ENCODE measurements around the gene RPS25. TPM values are rescaled to one million over a fixed set of nuclear protein-coding genes. Genes with fewer than 3 reads are reported as not detected.
"Not testable (repeated sequence)": the region's sequence is repeated elsewhere in the genome, so short reads cannot be mapped to it uniquely, and the experiment has no call there.

The RPS25 gene
- total and polyA plus RNA-seq, 2 donors from 2014 or later, result 852 to 1,047 TPM

DNA sequence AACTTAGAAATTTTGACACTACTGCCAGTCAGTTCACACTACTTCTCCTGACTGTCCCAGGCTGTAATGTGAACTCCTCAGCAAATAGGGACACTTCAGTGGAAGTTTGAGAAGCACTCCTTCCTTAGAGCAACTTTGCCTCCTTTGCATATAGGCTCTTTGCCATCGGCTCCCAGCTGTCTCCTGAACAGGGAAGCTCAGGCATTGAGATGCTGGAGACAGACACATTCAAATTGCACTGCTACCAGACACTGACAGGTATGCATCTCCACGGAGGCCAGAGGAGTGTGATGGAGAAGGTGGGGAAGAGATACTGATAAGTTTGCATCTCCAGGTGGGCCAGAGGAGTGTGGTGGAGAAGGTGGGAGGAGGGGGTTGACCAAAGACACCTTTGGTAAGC lies 1.9 kb upstream of the RPS25 start:
- Histone ChIP-seq H3K27ac (ENCODE audit: low read depth in 2 of 2, low read length in 2 of 2) (no peak overlapping the region), H3K4me3 (ENCODE audit: low read length in 3 of 3) (peak overlapping the region; percentile 1 to 84 (median 56)), H3K9me3 (ENCODE audit: control insufficient read depth in 2 of 3, insufficient read depth in 1 of 3, low read length in 3 of 3) (no peaks in the 10 kb centered on the region), H3K27me3 (ENCODE audit: control insufficient read depth, insufficient read depth, low read length) (no peaks in the 10 kb centered on the region), H3K9ac (ENCODE audit: low read length in 3 of 3) (peak overlapping the region in 1 of 3 donors; percentile 80), H3K4me1 (ENCODE audit: control insufficient read depth in 2 of 3, insufficient read depth in 2 of 3, low read depth in 1 of 3, low read length in 3 of 3) (peaks cover 0 to 38% (median 37%) of the 10 kb centered on the region in 3 donors), H3K36me3 (ENCODE audit: control insufficient read depth in 2 of 3, insufficient read depth in 3 of 3, low read length in 3 of 3) (peaks cover 9 to 42% (median 22%) of the 10 kb centered on the region in 3 donors)
- FAIRE-seq, result no peak
- TF ChIP-seq, protein P1, sequence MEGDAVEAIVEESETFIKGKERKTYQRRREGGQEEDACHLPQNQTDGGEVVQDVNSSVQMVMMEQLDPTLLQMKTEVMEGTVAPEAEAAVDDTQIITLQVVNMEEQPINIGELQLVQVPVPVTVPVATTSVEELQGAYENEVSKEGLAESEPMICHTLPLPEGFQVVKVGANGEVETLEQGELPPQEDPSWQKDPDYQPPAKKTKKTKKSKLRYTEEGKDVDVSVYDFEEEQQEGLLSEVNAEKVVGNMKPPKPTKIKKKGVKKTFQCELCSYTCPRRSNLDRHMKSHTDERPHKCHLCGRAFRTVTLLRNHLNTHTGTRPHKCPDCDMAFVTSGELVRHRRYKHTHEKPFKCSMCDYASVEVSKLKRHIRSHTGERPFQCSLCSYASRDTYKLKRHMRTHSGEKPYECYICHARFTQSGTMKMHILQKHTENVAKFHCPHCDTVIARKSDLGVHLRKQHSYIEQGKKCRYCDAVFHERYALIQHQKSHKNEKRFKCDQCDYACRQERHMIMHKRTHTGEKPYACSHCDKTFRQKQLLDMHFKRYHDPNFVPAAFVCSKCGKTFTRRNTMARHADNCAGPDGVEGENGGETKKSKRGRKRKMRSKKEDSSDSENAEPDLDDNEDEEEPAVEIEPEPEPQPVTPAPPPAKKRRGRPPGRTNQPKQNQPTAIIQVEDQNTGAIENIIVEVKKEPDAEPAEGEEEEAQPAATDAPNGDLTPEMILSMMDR (IDR thresholded peaks at IDR 0.05; ENCODE audit: borderline replicate concordance, extremely low read depth, insufficient read depth), result no peak
- no peak for DNase-seq
- intact Hi-C loops (cut with DNase I), result no loop called here

DNA sequence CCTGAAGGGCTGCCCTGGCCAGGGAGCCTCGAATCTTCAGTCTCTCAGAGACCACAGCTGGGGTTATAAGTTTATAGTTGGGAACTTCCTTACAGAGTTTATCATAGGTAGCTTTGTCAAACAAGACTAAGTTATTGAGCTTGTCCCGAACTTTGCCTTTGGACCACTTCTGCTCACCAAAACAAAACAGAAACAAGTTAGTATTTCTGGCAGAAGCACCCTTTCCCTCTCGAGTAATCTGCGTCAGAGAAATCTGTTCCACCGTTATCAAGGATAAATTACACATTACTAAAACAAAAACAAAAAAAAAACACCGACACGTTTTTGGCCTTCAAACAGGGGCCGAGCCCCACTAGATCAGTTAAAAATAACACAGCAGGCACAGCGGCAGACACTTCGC lies 766 bp downstream of the RPS25 start:
- Histone ChIP-seq H3K9ac (ENCODE audit: low read length in 3 of 3) (peak overlapping the region; percentile 50 to 99 (median 80)), H3K36me3 (ENCODE audit: control insufficient read depth in 2 of 3, insufficient read depth in 3 of 3, low read length in 3 of 3) (peaks cover 12 to 28% (median 20%) of the 10 kb centered on the region in 3 donors), H3K27ac (ENCODE audit: low read depth in 2 of 2, low read length in 2 of 2) (peak overlapping the region in 1 of 2 donors; percentile 94), H3K4me1 (ENCODE audit: control insufficient read depth in 2 of 3, insufficient read depth in 2 of 3, low read depth in 1 of 3, low read length in 3 of 3) (peaks cover 0 to 20% (median 16%) of the 10 kb centered on the region in 3 donors), H3K4me3 (ENCODE audit: low read length in 3 of 3) (peak overlapping the region; percentile 84 to 99 (median 98))
- intact Hi-C loops (cut with DNase I); H3K27me3 ChIP-seq (ENCODE audit: control insufficient read depth, insufficient read depth, low read length); DNase-seq; FAIRE-seq; H3K9me3 ChIP-seq (ENCODE audit: control insufficient read depth in 2 of 3, insufficient read depth in 1 of 3, low read length in 3 of 3): not testable (repeated sequence)

DNA sequence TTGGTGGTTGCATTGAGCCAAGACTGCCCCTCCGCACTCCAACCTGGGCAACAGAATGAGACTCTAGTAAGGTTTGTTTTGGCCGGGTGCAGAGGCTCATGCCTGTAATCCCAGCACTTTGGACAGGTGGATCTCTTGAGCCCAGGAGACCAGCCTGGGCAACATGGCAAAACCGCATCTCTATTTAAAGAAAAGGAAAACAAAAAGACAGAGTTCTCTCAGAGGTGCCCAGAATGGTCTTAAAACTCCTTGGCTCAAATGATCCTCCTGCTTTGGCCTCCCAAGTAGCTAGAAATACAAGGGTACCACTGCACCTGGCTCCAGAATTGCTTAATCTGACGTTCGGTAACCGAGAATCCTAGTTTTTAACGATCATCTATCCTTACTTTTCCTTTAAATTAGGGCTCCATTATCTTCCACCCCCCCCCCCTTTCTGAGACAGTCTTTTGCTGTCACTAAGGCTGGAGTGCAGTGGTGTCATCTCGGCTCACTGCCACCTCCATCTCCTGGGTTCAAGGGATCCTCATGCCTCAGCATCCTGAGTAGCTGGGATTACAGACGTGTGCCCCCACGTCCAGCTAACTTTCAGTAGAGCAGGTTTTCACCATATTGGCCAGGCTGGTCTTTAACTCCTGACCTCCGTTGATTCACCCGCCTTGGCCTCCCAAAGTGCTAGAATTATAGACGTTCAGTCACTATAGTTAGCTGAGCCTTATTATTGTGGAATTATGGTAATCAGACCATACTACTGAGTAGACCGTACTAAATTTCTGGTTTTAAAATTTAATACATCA lies 1.7 kb downstream of the RPS25 start:
- Histone ChIP-seq H3K9ac (ENCODE audit: low read length in 3 of 3) (peak overlapping the region in 1 of 3 donors; percentile 29), H3K27me3 (ENCODE audit: control insufficient read depth, insufficient read depth, low read length) (no peaks in the 10 kb centered on the region), H3K4me3 (ENCODE audit: low read length in 3 of 3) (peak overlapping the region in 1 of 3 donors; percentile 84), H3K9me3 (ENCODE audit: control insufficient read depth in 2 of 3, insufficient read depth in 1 of 3, low read length in 3 of 3) (no peaks in the 10 kb centered on the region), H3K4me1 (ENCODE audit: control insufficient read depth in 2 of 3, insufficient read depth in 2 of 3, low read depth in 1 of 3, low read length in 3 of 3) (peaks cover 0 to 18% (median 12%) of the 10 kb centered on the region in 3 donors), H3K36me3 (ENCODE audit: control insufficient read depth in 2 of 3, insufficient read depth in 3 of 3, low read length in 3 of 3) (peaks cover 10 to 28% (median 22%) of the 10 kb centered on the region in 3 donors), H3K27ac (ENCODE audit: low read depth in 2 of 2, low read length in 2 of 2) (no peak overlapping the region)
- FAIRE-seq (no peak), DNase-seq (no peak)
- intact Hi-C loops (cut with DNase I), result no loop called here
- TF ChIP-seq, protein P1 (IDR thresholded peaks at IDR 0.05; ENCODE audit: borderline replicate concordance, extremely low read depth, insufficient read depth), result no peak

DNA sequence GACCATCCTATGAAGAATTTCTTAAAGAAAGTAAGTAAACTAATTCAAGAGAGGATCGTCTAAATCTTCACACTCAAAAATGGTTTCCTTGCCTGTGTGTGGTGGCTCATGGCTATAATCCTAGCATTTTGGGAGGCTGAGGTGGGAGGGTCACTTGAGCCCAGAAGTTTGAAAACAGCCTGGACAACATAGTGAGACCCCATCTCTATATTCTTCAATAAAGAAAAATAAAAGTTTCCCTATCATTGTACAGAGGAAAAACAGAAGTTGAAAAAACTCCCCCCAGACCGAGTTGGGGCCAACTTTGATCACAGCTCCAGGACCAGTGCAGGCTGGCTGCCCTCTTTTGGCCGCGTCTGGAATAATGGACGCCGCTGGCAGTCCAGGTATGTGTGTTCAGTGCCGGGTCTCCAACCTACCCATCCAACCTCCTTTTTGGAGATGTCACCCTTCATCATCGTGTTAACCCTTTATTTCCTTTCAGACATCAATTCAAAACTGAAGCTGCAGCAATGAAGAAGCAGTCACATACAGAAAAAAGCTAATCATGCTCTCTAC lies 3.0 kb downstream of the RPS25 start:
- peaks cover 0 to 13% (median 6%) of the 10 kb centered on the region in 3 donors for H3K4me1 ChIP-seq (ENCODE audit: control insufficient read depth in 2 of 3, insufficient read depth in 2 of 3, low read depth in 1 of 3, low read length in 3 of 3)
- no peak for DNase-seq
- no peak overlapping the region for H3K4me3 ChIP-seq (ENCODE audit: low read length in 3 of 3)
- intact Hi-C loops (cut with DNase I), result no loop called here
- H3K27me3 ChIP-seq (ENCODE audit: control insufficient read depth, insufficient read depth, low read length), result no peaks in the 10 kb centered on the region
- H3K9ac ChIP-seq (ENCODE audit: low read length in 3 of 3), result no peak overlapping the region
- H3K27ac ChIP-seq (ENCODE audit: low read depth in 2 of 2, low read length in 2 of 2), result no peak overlapping the region
- TF ChIP-seq, protein P1 (IDR thresholded peaks at IDR 0.05; ENCODE audit: borderline replicate concordance, extremely low read depth, insufficient read depth), result no peak
- peaks cover 7 to 28% (median 23%) of the 10 kb centered on the region in 3 donors for H3K36me3 ChIP-seq (ENCODE audit: control insufficient read depth in 2 of 3, insufficient read depth in 3 of 3, low read length in 3 of 3)
- no peak for FAIRE-seq
- no peaks in the 10 kb centered on the region for H3K9me3 ChIP-seq (ENCODE audit: control insufficient read depth in 2 of 3, insufficient read depth in 1 of 3, low read length in 3 of 3)
